Small intestine (tissue), 7 donors: ENCODE data around the gene RND2. TPM values are rescaled to one million over a fixed set of nuclear protein-coding genes. Genes with fewer than 3 reads are reported as not detected.

Experiments
- DNase-seq, 2 donors: peaks; one replicate each; pipeline versions ENCODE4 v3.0.0 to v3.0.0-alpha.2; 2013
- FAIRE-seq: peaks from 2 replicates; lab custom pipeline; 2012; peaks lifted over from hg19 to GRCh38; lab: Jason Lieb, UNC
- H3K27ac ChIP-seq, 3 donors: one replicate each; pipeline ENCODE4 v1.5.1; 2013; ENCODE audit warnings: low read length in 2 of 3, mild to moderate bottlenecking in 2 of 3, control low read depth in 1 of 3, inconsistent platforms in 1 of 3, low read depth in 1 of 3, moderate library complexity in 1 of 3
- H3K27me3 ChIP-seq, 3 donors: one replicate each; pipeline ENCODE4 v1.6.1; 2013; ENCODE audit warnings: low read length in 3 of 3, inconsistent platforms in 1 of 3; ENCODE audit not compliant: control insufficient read depth in 3 of 3, insufficient read depth in 3 of 3
- H3K36me3 ChIP-seq, 3 donors: one replicate each; pipeline ENCODE4 v1.6.1; 2013; ENCODE audit warnings: low read length in 3 of 3, inconsistent platforms in 1 of 3, low read depth in 1 of 3, mild to moderate bottlenecking in 1 of 3, moderate library complexity in 1 of 3; ENCODE audit not compliant: control insufficient read depth in 3 of 3, insufficient read depth in 2 of 3
- H3K4me1 ChIP-seq, 3 donors: one replicate each; pipeline ENCODE4 v1.6.1; 2013; ENCODE audit warnings: low read length in 2 of 3, inconsistent platforms in 1 of 3, low read depth in 1 of 3, mild to moderate bottlenecking in 1 of 3, moderate library complexity in 1 of 3; ENCODE audit not compliant: control insufficient read depth in 3 of 3, insufficient read depth in 2 of 3
- H3K4me3 ChIP-seq, 3 donors: one replicate each; pipeline ENCODE4 v1.5.1; 2013; ENCODE audit warnings: low read length in 3 of 3, control low read depth in 1 of 3, inconsistent platforms in 1 of 3, low read depth in 1 of 3, mild to moderate bottlenecking in 1 of 3, moderate library complexity in 1 of 3
- H3K9me3 ChIP-seq, 2 donors: one replicate each; pipeline ENCODE4 v1.6.1; 2013; ENCODE audit warnings: low read depth in 1 of 2, low read length in 1 of 2; ENCODE audit not compliant: control insufficient read depth in 2 of 2, insufficient read depth in 1 of 2
- WGBS, 3 donors: extraction: QIAGEN DNeasy Blood & Tissue Kit; methylation state at CpG; one replicate each; pipeline ENCODE4 v1.1.7; 2013; 5-methylcytosine and 5-hydroxymethylcytosine counted together
- polyA plus RNA-seq, 4 donors: library from polyadenylated mRNA; stranded (reverse) in 3 of 4; unstranded in 1 of 4; fragments of 200-250 nt in 3 of 4; fragments of 120-200 nt in 1 of 4; gene quantifications; one replicate each; pipeline versions ENCODE4 v1.2.1 to v1.2.3, GENCODE V29; 2013
- donor health status: healthy with polysubstance abuse.
- donor health status: control.
- donor health status: control.
- donor health status: Bipolar disorder and iron deficiency.
- donor health status: healthy.

Gene RND2
- polyA plus RNA-seq, 4 donors: 0.27 to 0.67 (median 0.41) TPM; not detected in 1

GRCh38 chr17:43013296-43013695, 11.7 kb upstream of the RND2 start:
- Histone ChIP-seq H3K9me3 (no peaks in the 10 kb centered on the region), H3K4me3 (no peak overlapping the region), H3K27ac (peak overlapping the region in 1 of 3 donors; percentile 6), H3K27me3 (no peaks in the 10 kb centered on the region), H3K36me3 (peaks cover 3 to 68% (median 6%) of the 10 kb centered on the region in 3 donors), H3K4me1 (peaks cover 0 to 25% (median 3%) of the 10 kb centered on the region in 3 donors)
- FAIRE-seq (no peak), DNase-seq (no peak)
- 89 to 95% (median 91%) methylated on average over 8 of the region's 8 CpGs for WGBS, 3 donors

- H3K9me3 ChIP-seq: no peaks in the 10 kb centered on the region
- DNase-seq: no peak
- H3K4me3 ChIP-seq: no peak overlapping the region
- FAIRE-seq: no peak
- no peaks in the 10 kb centered on the region for H3K27me3 ChIP-seq
- H3K36me3 ChIP-seq: peaks cover 3 to 69% (median 6%) of the 10 kb centered on the region in 3 donors
- peaks cover 0 to 27% (median 3%) of the 10 kb centered on the region in 3 donors for H3K4me1 ChIP-seq
- peak overlapping the region in 1 of 3 donors; percentile 71 for H3K27ac ChIP-seq
- WGBS, 3 donors: 81 to 93% (median 90%) methylated on average over 12 of the region's 12 CpGs
Measured at GRCh38 chr17:43014020-43014648, 10.9 kb upstream of the RND2 start.

- FAIRE-seq: no peak
- Histone ChIP-seq H3K4me3 (no peak overlapping the region), H3K4me1 (peaks cover 0 to 33% (median 5%) of the 10 kb centered on the region in 3 donors), H3K27ac (peak overlapping the region in 1 of 3 donors; percentile 71), H3K27me3 (no peaks in the 10 kb centered on the region), H3K9me3 (no peaks in the 10 kb centered on the region), H3K36me3 (peaks cover 3 to 71% (median 6%) of the 10 kb centered on the region in 3 donors)
- WGBS, 3 donors: 75 to 83% (median 82%) methylated on average over 8 of the region's 8 CpGs
- no peak for DNase-seq
Measured at GRCh38 chr17:43014649-43015542, 10.1 kb upstream of the RND2 start.

GRCh38 chr17:43015579-43015978, 9.5 kb upstream of the RND2 start:
- H3K27me3 ChIP-seq: no peaks in the 10 kb centered on the region
- H3K9me3 ChIP-seq: no peaks in the 10 kb centered on the region
- H3K4me3 ChIP-seq: no peak overlapping the region
- 61 to 85% (median 79%) methylated on average over 7 to 9 of the region's 9 CpGs for WGBS, 3 donors
- H3K27ac ChIP-seq: peak overlapping the region in 1 of 3 donors; percentile 71
- H3K36me3 ChIP-seq: peaks cover 3 to 77% (median 6%) of the 10 kb centered on the region in 3 donors
- FAIRE-seq (no peak), DNase-seq (no peak)
- H3K4me1 ChIP-seq: peaks cover 3 to 34% (median 5%) of the 10 kb centered on the region in 3 donors

- DNase-seq: no peak
- H3K4me1 ChIP-seq: peaks cover 3 to 33% (median 5%) of the 10 kb centered on the region in 3 donors
- H3K27me3 ChIP-seq: no peaks in the 10 kb centered on the region
- H3K27ac ChIP-seq: peak overlapping the region in 1 of 3 donors; percentile 56
- H3K36me3 ChIP-seq: peaks cover 3 to 78% (median 6%) of the 10 kb centered on the region in 3 donors
- WGBS, 3 donors: 83 to 88% (median 85%) methylated on average over 7 of the region's 7 CpGs
- no peak for FAIRE-seq
- no peaks in the 10 kb centered on the region for H3K9me3 ChIP-seq
- H3K4me3 ChIP-seq: no peak overlapping the region
Measured at GRCh38 chr17:43016216-43016615, 8.8 kb upstream of the RND2 start.

- WGBS, 3 donors: 67 to 77% (median 77%) methylated on average over 19 of the region's 19 CpGs
- DNase-seq (no peak), FAIRE-seq (no peak)
- peaks cover 1 to 28% (median 3%) of the 10 kb centered on the region in 3 donors for H3K4me1 ChIP-seq
- no peak overlapping the region for H3K27ac ChIP-seq
- H3K36me3 ChIP-seq: peaks cover under 1 to 62% (median 6%) of the 10 kb centered on the region in 3 donors
- H3K9me3 ChIP-seq: no peaks in the 10 kb centered on the region
- no peaks in the 10 kb centered on the region for H3K27me3 ChIP-seq
- no peak overlapping the region for H3K4me3 ChIP-seq
Measured at GRCh38 chr17:43018008-43018853, 6.8 kb upstream of the RND2 start.

- DNase-seq (no peak), FAIRE-seq (no peak)
- Histone ChIP-seq H3K4me3 (no peak overlapping the region), H3K27me3 (no peaks in the 10 kb centered on the region), H3K36me3 (peaks cover 0 to 55% (median 1%) of the 10 kb centered on the region in 3 donors), H3K4me1 (peaks cover 1 to 28% (median 3%) of the 10 kb centered on the region in 3 donors), H3K27ac (no peak overlapping the region), H3K9me3 (no peaks in the 10 kb centered on the region)
- 40 to 59% (median 48%) methylated on average over 4 of the region's 4 CpGs for WGBS, 3 donors
Measured at GRCh38 chr17:43018932-43019331, 6.1 kb upstream of the RND2 start.
